NCI-H524 (cell line): Measurements from ENCODE around the gene ACP7.
"Not testable (repeated sequence)": the region's sequence is repeated elsewhere in the genome, so short reads cannot be mapped to it uniquely, and the experiment has no call there.

Source experiments
- DNase-seq, 2 experiments: peaks; one replicate each; lab custom pipeline; 2025; lab: John Stamatoyannopoulos, UW

Gene ACP7

GRCh38 chr19:39077323-39077722, 6.8 kb upstream of the ACP7 start:
- DNase-seq: no peak

GRCh38 chr19:39078436-39079200, 5.5 kb upstream of the ACP7 start:
- DNase-seq: no peak

DNA sequence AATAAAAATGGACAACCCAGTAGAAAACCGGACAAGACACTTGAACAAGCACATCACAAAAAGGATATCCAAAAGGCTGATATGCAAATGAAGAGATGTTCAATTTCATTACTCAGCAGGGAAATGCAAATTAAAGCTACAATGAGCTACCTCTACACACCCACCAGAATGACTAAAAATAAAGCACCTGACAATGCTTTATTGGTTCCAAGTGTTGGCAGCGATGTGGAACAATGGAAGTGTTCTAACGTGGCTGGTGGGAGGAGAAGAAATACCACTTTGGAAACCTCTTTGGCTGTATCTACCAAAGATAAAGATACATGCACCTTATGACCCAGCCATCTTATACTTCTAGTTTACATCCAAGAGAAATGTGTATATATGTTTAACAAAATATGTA, 3.7 kb upstream of the ACP7 start:
- no peak for DNase-seq

- DNase-seq: no peak
These were observed 2.0 kb upstream of the ACP7 start for GRCh38 chr19:39082167-39082566.

DNA sequence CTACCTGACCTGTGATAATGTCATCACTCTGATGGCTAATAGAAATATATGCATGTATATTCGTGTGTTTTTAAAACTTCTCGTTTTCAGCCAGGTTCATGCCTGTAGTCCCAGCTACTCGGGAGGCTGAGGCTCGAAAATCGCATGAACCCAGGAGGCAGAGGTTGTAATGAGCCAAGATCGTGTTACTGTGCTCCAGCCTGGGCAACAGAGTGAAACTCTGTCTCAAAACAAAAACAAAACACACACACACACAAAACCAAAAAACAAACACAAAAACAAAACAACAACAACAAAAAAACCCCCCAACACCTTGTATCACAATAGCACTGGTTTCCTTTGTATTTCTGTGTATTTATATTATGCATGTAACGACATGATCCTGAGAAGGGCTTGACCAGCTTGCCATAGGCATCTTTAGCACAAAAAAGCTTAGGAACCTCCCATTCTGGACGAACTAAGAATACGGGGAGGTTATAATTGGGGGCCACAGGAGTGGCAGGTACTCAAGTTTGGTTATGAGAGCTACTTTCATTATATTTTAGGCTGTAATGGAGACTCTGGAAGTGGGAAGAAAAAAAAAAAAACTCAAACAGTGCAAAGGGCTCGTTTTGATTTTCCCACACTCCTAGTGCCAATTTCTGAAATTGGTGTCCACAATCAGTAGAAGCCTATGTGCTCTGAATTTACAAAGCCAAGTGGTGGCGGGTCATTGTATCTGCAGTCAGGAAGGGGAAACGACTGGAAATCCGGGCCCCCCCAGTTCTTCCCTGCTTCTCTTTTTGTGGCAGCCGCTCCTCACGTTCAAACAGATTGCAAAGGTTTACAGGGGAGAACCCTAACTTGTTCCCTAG, 1.2 kb upstream of the ACP7 start:
- no peak for DNase-seq

DNA sequence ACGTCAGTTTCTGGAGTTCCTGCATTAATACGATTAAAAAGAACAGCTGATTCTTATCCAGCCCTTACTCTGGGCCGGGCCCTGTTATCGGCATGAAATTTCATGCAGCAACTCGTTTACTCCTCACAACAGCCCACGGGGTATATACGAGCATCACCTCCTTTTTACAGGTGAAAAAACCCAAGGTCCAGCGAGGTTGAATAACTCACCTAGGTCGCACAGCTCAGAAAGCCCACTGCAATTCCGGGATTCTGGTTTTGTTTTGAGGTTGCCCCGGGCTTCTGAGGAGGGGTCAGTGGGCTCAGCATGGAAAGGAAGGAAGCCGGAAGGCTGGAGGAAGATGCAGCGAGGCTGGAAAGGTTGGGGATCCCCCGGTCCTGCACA, 577 bp upstream of the ACP7 start:
- DNase-seq: no peak

- DNase-seq: no peak
These were observed 538 bp downstream of the ACP7 start for GRCh38 chr19:39084732-39085080.

DNA sequence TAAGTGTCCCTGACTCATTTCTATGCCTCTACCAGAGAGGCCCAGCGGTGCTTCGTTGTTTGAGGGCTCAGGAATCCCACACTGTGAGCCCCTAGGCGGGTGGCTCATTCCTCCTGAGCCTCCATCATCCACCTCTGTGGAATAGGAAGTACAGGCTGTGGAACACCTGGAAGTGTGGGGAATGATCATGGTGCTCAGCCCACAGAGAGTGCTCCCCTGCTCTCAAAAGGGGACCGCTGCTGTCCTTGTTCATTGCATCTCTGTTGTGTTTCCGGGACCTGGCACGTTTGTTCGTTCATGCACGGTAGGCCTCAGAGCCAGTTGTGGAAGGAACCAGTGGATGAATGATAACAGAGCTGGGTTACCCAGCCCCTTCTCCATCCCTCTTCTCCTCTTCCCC, 1.2 kb downstream of the ACP7 start:
- no peak for DNase-seq

DNA sequence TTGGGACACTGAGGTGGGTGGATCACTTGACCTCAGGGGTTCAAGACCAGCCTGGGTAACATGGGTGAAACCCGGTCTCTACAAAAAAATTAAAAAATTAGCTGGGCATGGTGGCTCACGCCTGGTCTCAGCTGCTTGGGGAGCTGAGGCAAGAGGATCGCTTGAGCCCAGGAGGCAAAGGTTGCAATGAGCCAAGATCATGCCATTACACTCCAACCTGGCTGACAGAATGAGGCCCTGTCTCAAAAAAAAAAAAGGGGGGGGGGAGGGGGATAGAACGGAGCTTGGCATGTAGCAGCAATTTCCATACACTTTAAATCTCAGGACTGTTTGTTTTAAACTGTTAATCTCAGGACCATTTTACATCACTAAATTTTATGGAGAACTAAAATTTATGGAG, 2.2 kb downstream of the ACP7 start:
- DNase-seq: no peak

GRCh38 chr19:39087907-39088686, 3.9 kb downstream of the ACP7 start:
- DNase-seq: no peak

DNA sequence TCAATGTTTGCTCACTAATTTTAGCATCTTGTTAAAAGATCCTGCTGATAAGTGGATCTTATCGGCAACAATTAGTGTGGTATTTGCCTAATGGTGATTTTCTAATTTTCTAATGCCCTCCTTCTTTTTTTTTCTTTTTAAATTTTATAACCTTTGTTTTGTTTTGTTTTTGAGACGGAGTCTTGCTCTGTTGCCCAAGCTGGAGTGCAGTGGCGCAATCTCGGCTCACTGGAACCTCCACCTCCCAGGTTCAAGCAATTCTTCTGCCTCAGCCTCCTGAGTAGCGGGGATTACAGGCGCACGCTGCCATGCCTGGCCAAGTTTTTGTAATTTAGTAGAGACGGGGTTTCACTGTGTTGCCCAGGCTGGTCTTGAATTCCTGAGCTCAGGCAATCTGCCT, 5.8 kb downstream of the ACP7 start:
- not testable (repeated sequence) for DNase-seq

DNA sequence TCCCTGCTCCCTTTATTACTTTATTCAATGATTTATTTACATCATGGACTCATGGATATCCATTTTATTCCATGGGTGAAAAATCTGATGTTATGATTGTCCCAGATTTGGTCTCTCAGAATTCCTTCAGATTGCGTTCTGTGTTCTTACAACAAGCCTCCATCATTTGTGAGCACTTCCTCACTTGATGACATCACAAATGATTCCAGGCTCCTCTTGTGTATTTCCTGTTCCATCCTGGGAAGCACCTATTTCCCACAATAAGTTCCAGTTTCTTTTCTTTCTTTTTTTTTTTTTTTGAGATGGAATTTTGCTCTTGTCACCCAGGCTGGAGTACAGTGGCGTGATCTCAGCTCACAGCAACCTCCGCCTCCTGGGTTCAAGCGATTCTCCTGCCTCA, 6.7 kb downstream of the ACP7 start:
- no peak for DNase-seq

DNA sequence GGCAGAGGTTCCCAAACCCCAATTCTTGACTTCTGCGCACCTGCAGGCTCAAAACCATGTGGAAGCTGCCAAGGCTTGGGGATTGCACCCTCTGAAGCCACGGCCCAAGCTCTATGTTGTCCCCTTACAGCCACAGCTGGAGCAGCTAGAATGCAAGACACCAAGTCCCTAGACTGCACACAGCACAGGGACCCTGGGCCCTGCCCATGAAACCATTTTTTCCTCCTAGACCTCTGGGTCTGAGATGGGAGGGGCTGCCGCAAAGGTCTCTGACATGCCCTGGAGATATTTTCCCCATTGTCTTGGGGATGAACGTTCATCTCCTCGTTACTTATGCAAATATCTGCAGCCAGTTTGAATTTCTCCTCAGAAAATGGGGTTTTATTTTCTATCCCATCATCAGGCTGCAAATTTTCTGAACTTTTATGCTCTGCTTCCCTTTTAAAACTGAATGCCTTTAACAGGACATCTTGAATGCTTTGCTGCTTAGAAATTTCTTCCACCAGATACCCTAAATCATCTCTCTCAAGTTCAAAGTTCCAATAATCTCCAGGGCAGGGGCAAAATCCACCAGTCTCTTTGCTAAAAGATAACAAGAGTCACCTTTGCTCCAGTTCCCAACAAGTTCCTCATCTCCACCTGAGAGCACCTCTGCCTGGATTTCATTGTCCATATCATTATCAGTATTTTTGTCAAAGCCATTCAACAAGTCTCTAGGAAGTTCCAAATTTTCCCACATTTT, 11.8 kb downstream of the ACP7 start:
- DNase-seq: not testable (repeated sequence)

GRCh38 chr19:39097299-39097698, 13.1 kb downstream of the ACP7 start:
- no peak for DNase-seq

DNA sequence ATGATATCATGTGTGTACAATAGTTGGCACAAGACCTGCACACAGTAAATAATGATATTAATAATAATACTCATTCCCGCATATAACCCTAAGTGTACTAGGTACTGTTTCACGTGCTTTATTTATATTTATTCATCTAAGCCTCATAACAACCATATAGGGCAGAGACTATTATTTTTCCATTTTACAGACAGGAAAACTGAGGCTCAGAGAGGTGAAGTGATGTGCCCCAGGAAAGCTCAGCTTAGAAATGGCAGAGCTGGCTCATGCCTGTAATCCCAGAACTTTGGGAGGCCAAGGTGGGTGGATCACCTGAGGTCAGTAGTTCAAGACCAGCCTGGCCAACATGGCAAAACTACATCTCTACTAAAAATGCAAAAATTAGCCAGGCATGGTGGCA, 13.6 kb downstream of the ACP7 start:
- DNase-seq: no peak

DNA sequence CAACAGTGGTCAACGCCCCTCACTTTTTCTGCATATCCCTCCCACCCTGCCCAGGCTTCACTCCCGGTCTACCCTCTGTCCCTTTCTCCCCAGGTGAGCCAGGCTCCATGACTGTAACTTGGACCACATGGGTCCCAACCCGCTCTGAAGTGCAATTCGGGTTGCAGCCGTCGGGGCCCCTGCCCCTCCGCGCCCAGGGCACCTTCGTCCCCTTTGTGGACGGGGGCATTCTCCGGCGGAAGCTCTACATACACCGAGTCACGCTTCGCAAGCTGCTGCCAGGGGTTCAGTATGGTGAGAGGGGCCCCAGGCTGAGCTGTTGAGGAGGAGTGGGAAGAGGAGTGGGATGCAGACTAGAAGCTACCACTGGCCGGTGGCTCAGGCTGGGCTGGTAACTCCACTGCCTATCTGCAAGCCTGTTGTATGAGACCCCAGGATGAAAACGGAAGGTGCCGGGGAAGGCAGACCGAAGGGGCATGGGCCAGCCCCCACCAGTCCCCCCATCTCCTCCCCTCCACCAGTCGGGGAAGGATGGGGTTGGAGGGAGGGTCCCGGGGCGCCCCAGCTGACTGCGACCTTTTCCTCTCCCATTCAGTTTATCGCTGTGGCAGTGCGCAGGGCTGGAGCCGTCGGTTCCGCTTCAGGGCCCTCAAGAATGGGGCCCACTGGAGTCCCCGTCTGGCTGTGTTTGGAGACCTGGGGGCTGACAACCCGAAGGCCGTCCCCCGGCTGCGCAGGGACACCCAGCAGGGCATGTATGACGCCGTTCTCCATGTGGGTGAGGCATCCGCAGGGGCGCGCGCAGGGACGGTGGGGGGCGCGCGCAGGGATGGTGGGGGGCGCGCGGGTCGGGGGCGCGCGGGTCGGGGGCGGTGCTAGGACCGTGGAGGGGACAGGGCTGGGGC, 14.4 kb downstream of the ACP7 start:
- DNase-seq: no peak

DNA sequence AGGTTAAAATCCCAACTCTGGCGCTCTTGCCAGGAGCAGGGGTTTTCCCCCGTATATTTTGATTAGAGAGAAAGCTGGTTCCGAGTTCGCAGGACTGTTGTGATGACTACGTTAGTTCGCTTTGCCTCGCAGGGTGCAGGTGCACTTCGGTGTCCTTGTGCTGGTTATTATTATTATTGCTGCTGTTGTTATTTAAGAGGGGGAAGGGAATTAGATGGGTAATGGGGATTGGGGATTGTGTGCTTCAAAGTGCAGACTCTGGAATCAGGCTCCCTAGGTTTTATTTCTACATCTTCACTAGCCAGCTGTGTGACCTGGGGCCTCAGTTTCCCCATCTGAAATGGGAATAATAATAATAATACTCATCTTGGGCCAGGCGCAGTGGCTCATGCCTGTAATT, 15.2 kb downstream of the ACP7 start:
- no peak for DNase-seq

- no peak for DNase-seq
These were observed 16.5 kb downstream of the ACP7 start for GRCh38 chr19:39100500-39101166.

GRCh38 chr19:39103151-39103550, 19.0 kb downstream of the ACP7 start:
- DNase-seq: no peak

DNA sequence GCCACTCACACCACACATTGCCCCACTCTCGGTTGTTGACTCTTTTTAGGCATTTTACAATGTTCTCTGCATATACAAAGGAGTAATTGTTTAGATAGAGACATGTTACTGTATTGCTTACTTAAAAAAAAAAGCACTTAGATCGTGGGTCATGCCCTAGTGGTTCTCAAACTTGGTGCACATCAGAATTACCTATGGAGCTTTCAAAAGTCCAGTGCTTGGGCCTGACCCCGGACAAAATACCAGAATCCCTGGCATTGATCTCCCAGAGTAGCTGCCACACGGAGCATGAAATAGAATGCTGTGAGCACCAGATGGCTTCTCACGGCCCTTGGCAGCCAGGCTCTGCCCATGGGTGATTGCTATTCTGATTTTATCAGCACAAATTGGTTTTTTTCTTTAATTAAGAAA, 20.0 kb downstream of the ACP7 start:
- DNase-seq: peak in 1 of 2 experiments; percentile 18
